Left colon (tissue), 2 donors: ENCODE data around the gene ENDOV. TPM values are rescaled to one million over a fixed set of nuclear protein-coding genes. Genes with fewer than 3 reads are reported as not detected.
A peak's percentile ranks its signal among the peaks of the same experiment; 100 is the strongest.

Experiments used
- ATAC-seq: fragments of 200-7000 bp; cut with Tn5 transposase; one replicate; pipeline ENCODE4 v1.9.1; 2020; ENCODE audit warnings: mild to moderate bottlenecking, moderate library complexity
- DNase-seq, 2 donors: peaks; one replicate each; pipeline ENCODE4 v3.0.0-alpha.2; 2020
- intact Hi-C, 2 donors: fragments of 100-400 bp; cut with DNase I in 1 of 2; cut with micrococcal nuclease in 1 of 2; formaldehyde crosslinking; loops; one replicate each; pipeline versions ENCODE4 v1.11.2 to v1.14.0; 2022; cut with DNase I, micrococcal nuclease
- long read RNA-seq: library from polyadenylated mRNA; unstranded; transcript quantifications from one replicate; pipeline ENCODE4 v2.0.0, GENCODE V29; 2021
- total RNA-seq, 2 donors: library from RNA; stranded (reverse); fragmentation: NEBNext Ultra II Directional; extraction: Animal tissue kit (Norgen Biotek cat#: 25700); gene quantifications; one replicate each; pipeline ENCODE4 v1.2.1, GENCODE V29; 2021
- donor health status: DM: no; HTN: no; CAD: no.
- donor health status: DM: yes; HTN: yes; CAD: no.

The ENDOV gene
- total RNA-seq: 10 to 100 TPM; 23.2 to 25.5 TPM
- long read RNA-seq, partial matches to known transcripts: 1 of 23 reads
- long read RNA-seq, other reads (novel, unspliced or antisense): 12 of 23 reads

DNA sequence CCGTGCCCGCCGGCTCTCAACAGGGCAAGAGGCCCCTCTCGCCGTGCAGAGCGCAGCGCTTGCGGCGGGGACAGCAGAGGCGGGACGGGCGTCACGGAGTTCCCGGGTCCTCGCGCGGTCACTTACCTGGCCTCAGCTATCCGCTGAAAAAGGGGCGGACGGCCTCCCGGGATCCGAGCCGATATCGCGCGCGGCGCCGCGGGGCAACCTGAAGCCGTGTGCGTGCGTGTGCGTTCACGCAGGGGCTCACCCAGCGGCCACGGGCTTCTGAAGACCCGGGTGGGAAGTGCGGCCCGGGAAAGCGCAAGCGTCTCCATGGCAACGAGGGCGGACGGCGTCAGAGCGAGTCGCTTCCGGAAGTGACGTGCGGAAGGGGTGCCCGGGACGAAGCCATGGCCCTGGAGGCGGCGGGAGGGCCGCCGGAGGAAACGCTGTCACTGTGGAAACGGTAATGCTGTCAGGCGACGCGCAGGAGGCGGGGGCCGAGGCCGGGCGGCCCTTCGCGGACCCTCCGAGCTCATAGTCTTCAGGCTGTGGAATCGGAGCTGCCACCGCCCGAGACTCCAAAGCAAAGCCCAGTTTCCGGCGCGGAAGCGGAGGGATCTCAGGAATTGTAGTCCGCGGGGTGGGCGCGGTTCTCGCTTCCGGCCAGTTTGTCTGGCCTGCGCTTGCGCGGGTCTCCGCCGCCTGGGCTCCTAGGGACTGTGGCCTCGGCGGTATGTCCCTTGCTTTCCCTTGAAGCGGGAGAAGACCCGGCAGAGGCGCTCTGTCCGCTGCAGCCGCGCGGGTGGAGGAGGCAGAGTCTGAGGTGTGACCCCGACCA lies at the start of gene ENDOV:
ENDOV (plus strand) TSS at position 365 of the 823 bp plus-strand sequence; CDS start at position 393, 28 bp downstream.
- ATAC-seq (peak; percentile 94), DNase-seq (peak; percentile 94 to 97)
- intact Hi-C loops: no loop called here

GRCh38 chr17:80365983-80366382 lies 49.0 kb upstream of the ENDOV start:
- ATAC-seq (no peak), DNase-seq (no peak)
- intact Hi-C loops: no loop called here

GRCh38 chr17:80367503-80367902 lies 47.5 kb upstream of the ENDOV start:
- intact Hi-C loops: no loop called here
- no peak for ATAC-seq
- DNase-seq: no peak

DNA sequence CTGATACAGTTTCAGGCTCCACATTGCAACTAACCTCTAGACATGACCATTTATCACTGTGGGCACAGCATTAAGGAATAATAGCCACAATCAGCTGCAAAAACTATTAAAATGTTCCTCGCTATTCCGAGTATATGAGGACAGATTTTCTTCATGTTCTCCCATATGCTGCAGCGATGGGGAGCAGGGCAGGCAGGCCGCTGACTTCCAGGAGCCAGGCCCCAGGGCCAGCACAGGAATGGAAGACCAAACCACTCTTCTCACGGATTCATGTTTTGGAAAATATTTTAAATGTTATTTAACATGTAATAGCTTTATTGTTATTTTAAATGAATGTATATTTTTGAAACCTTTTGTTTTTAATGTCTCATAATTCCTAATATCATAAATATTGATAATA lies 43.8 kb upstream of the ENDOV start:
- no peak for DNase-seq
- no peak for ATAC-seq
- intact Hi-C loops: no loop called here

DNA sequence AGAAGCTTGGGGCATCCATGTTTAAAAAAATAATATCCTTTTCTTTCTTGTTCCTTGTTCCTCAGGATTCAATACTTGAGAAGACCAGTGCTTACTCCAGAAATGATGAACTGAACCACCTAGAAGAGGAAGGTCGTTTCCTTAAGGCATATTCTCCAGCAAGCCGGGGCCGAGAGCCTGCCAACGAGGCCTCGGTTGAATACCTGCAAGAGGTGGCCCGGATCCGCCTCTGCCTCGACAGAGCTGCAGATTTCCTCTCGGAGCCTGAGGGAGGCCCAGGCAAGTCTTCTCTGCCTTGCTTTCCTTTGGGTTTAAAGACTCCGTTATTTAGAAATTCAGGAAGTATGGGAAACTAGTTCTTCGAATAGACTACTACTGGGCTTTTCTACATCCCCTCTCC lies 42.5 kb upstream of the ENDOV start:
- no peak for ATAC-seq

GRCh38 chr17:80372922-80373570 lies 41.9 kb upstream of the ENDOV start:
- ATAC-seq: no peak
- DNase-seq: peak in 1 of 2 donors; percentile 16
- intact Hi-C loops: no loop called here

More for the DNA sequence above, 42.5 kb upstream of the ENDOV start:
- no peak for DNase-seq
- intact Hi-C loops: no loop called here

- intact Hi-C loops: no loop called here
- ATAC-seq: no peak
Observed at GRCh38 chr17:80374039-80374731, 40.8 kb upstream of the ENDOV start.

GRCh38 chr17:80374732-80375585 lies 40.0 kb upstream of the ENDOV start:
- ATAC-seq: no peak
- no peak for DNase-seq

More at GRCh38 chr17:80374039-80374731, 40.8 kb upstream of the ENDOV start:
- DNase-seq: no peak

DNA sequence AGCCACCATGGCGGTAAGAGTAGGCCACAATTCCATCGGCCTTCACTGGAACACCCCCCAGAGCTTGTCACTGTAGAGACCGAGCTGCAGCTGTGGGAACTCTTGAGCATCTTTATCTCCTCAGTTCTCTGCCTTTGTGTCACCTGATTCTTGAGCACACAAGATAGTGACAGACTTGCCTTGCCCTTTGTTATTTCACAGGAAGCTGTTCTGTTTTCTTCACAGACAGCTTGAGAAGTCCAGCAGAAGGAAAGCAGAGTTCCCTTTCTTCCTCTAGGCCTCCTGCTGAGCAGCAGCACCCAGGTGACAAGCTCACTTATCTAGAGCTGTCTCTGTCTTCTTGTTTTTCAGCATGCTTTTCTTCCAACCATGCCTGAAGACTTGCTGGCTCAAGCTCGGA lies 38.4 kb upstream of the ENDOV start:
- no peak for DNase-seq
- intact Hi-C loops: no loop called here
- ATAC-seq: no peak

More at GRCh38 chr17:80374732-80375585, 40.0 kb upstream of the ENDOV start:
- intact Hi-C loops: no loop called here

- DNase-seq: no peak
- ATAC-seq: no peak
- intact Hi-C loops: no loop called here
Observed at GRCh38 chr17:80377798-80378197, 37.2 kb upstream of the ENDOV start.

DNA sequence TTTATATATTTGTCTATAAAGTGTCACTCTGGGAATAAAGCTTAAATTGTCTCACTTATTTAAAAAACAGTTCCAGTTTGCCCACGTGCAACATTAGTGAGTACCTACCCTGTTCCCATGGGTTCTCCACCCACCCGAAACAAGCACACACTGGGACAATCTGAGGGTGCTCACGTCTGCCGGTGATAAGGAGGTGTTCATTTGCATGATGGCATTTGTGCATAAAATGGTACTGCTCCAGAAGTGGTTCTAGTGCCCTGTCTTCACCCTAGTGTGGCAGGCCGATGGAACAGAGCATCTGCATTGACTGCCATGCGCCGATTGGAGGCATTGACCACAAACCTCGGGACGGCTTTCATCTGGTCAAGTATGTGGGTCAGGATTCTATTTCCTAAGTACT lies 35.6 kb upstream of the ENDOV start:
- no peak for ATAC-seq
- intact Hi-C loops: no loop called here
- no peak for DNase-seq

DNA sequence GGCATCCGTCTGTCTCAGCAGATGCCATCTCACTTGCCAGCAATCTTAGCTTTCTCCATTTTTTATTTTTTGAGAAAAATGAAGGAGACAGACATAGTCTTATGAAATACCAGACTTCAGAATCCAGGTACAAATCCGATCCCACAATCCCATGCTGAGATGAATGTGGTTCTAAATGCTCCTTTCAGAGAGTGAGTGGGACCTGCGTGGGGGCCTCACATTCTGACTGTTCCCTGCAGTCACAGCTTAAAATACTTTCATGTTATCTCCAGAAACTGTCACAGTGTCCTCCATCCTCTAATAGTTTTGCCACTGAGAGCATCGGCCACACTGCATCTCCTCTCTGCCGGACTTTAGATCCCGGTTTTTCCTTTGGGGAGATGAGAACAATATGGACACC lies 34.9 kb upstream of the ENDOV start:
- ATAC-seq: no peak

DNA sequence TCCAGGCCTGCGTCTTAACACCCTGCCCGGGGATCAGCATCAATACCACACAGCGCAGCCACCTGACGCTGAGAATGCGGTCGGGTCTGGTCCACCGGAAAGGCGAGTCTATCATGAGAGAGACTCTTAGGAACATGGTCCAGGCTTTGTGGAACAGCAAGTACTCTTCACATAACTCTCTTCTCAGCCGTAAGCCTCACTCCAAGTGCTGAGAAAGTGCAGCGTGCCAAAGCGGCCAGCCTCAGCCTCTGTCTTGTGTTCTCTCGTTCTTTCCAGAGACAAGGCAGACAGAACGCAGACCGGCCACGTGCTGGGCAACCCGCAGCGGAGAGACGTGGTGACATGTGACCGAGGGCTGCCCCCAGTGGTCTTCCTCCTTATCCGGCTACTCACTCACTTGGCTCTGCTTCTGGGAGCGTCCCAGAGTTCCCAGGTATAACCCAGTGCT lies 34.4 kb upstream of the ENDOV start:
- intact Hi-C loops: no loop called here
- no peak for DNase-seq
- ATAC-seq: no peak

More for the DNA sequence above, 34.9 kb upstream of the ENDOV start:
- DNase-seq: no peak
- intact Hi-C loops: no loop called here

DNA sequence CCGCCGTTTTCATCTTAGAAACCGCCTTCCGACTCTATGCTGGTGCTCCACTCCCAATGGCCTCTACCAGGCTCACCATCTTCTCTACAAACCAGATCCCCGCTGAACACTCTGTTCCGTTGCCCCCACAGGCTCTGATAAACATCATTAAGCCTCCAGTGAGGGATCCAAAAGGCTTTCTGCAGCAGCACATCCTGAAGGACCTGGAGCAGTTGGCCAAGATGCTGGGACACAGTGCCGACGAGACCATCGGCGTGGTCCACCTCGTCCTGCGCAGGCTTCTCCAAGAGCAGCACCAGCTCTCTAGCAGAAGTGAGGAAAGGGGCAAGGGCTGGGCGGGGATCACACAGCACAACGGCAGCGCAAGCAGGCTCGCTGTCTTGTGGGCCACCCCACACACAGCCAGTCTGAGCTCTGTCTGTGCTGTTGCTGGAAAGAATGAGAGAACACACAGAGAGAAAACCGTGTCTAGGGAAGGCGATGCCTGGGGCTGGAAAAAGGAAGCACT lies 33.5 kb upstream of the ENDOV start:
- intact Hi-C loops: no loop called here
- DNase-seq: no peak
- no peak for ATAC-seq

DNA sequence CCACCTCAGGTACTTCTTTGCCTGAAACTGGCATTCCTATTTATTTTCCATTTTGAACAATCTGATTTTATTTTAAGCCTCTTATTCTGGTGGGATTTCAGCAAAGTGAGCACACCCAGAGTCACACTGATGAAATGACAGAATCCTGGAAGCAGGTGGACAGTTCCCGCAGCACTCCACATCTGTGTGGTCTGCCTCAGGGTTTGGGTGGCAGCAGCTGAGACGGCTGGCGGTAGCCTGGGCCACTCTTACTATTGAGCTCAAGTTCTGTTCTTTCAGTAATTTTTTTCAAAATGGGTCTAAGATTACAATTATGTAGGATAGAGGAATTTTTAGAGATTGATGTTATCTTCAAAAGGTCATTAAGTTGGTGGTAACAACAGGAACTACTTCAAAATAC lies 32.5 kb upstream of the ENDOV start:
- ATAC-seq (no peak), DNase-seq (no peak)
- intact Hi-C loops: no loop called here

GRCh38 chr17:80382956-80383355 lies 32.0 kb upstream of the ENDOV start:
- intact Hi-C loops: no loop called here
- ATAC-seq: no peak
- DNase-seq: no peak

DNA sequence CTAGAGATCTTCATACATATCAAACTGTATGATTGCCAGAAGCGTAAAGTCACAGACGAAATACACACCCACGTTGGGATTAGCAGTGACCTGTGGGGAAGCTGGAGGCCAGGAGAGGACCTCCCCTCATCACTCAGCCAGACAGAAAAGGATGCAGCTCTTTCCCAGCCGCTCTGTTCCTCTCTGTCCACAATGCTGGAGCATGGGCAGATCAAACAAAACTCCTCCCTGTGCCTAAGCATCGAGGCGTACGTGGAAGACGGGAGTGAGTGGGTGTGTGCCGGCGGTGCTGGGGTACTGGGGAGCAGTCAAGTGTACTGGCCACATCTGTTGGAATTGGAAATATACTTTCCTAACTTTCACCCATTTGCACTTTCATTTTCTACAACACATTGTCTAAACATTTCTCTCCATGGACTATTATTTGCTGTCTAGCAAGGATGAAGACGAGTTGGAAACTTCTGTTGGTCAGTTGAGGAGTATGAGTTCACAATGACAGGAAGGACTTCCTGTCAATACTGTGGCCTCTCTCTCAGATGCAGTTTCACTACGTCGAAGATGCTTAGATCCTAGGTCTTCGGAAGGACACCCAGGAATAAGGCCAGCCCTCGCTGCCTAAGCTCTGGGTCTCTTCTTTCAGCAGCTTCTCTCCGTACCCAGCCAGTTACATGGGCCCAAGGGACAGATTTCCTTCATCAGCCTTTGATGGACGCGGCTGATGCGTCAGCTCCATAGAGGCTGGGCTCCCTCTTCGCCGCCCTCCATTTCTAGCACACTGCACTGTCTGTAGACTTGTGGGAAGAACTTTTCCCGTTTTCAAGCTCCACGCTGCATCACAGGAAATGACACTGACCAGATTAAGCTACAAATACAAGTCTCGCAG lies 30.6 kb upstream of the ENDOV start:
- intact Hi-C loops: no loop called here
- no peak for DNase-seq
- ATAC-seq: no peak
